Limb (tissue), 2 donors: Measurements from ENCODE around the gene PPP2R5E.
"Not testable (repeated sequence)": the region's sequence is repeated elsewhere in the genome, so short reads cannot be mapped to it uniquely, and the experiment has no call there.

Source experiments
- DNase-seq, 2 donors: peaks; one replicate each; pipeline ENCODE4 v3.0.0-alpha.2; 2016; ENCODE audit errors: extremely low spot score in 2 of 2

Gene PPP2R5E

GRCh38 chr14:63522511-63522910, 20.7 kb downstream of the PPP2R5E start:
- DNase-seq: not testable (repeated sequence)

- no peak for DNase-seq
These were observed 25.8 kb downstream of the PPP2R5E start for GRCh38 chr14:63517354-63517753.

GRCh38 chr14:63515240-63515639, 27.9 kb downstream of the PPP2R5E start:
- no peak for DNase-seq

GRCh38 chr14:63513756-63514155, 29.4 kb downstream of the PPP2R5E start:
- DNase-seq: no peak

- DNase-seq: no peak
These were observed 30.3 kb downstream of the PPP2R5E start for GRCh38 chr14:63512861-63513260.

GRCh38 chr14:63510538-63510937, 32.6 kb downstream of the PPP2R5E start:
- DNase-seq: no peak

GRCh38 chr14:63508033-63508432, 35.1 kb downstream of the PPP2R5E start:
- no peak for DNase-seq

- DNase-seq: no peak
These were observed 38.5 kb downstream of the PPP2R5E start for GRCh38 chr14:63504648-63505047.

GRCh38 chr14:63501429-63501828, 41.7 kb downstream of the PPP2R5E start:
- DNase-seq: no peak

- DNase-seq: no peak
These were observed 43.4 kb downstream of the PPP2R5E start for GRCh38 chr14:63499701-63500250.

- no peak for DNase-seq
These were observed 46.3 kb downstream of the PPP2R5E start for GRCh38 chr14:63496837-63497400.

- DNase-seq: peak in 1 of 2 donors; percentile 32
These were observed 49.9 kb downstream of the PPP2R5E start for GRCh38 chr14:63493246-63493645.

- DNase-seq: no peak
These were observed 50.8 kb downstream of the PPP2R5E start for GRCh38 chr14:63492391-63492790.

GRCh38 chr14:63487724-63488123, 55.5 kb downstream of the PPP2R5E start:
- DNase-seq: no peak

GRCh38 chr14:63486738-63487137, 56.4 kb downstream of the PPP2R5E start:
- DNase-seq: no peak

GRCh38 chr14:63483315-63483714, 59.9 kb downstream of the PPP2R5E start:
- no peak for DNase-seq

GRCh38 chr14:63480599-63480998, 62.6 kb downstream of the PPP2R5E start:
- DNase-seq: no peak

GRCh38 chr14:63478437-63478852, 64.7 kb downstream of the PPP2R5E start:
- no peak for DNase-seq

GRCh38 chr14:63478010-63478409, 65.2 kb downstream of the PPP2R5E start:
- DNase-seq: no peak

GRCh38 chr14:63477556-63477955, 65.6 kb downstream of the PPP2R5E start:
- DNase-seq: no peak

GRCh38 chr14:63475761-63476160, 67.4 kb downstream of the PPP2R5E start:
- peak in 1 of 2 donors; percentile 63 for DNase-seq

GRCh38 chr14:63474844-63475243, 68.3 kb downstream of the PPP2R5E start:
- no peak for DNase-seq

- no peak for DNase-seq
These were observed 69.1 kb downstream of the PPP2R5E start for GRCh38 chr14:63474111-63474510.
